ENCODE data around the gene SRMS.

GRCh38 chr20:63519668-63520503 is 27.7 kb downstream of the SRMS start:
- TF ChIP-seq CTCF (IDR thresholded peaks at IDR 0.05) (peak in 1 of 6 experiments; percentile 5), POLR2A (IDR thresholded peaks at IDR 0.05) (no peak)

All from thyroid gland (tissue), 4 donors.